ENCODE data around the gene TNK2. TPM values are rescaled to one million over a fixed set of nuclear protein-coding genes. Genes with fewer than 3 reads are reported as not detected.
A peak's percentile ranks its signal among the peaks of the same experiment; 100 is the strongest.

TNK2 gene
- total RNA-seq, 1 donor from 2014 or later: 46.2 TPM

DNA sequence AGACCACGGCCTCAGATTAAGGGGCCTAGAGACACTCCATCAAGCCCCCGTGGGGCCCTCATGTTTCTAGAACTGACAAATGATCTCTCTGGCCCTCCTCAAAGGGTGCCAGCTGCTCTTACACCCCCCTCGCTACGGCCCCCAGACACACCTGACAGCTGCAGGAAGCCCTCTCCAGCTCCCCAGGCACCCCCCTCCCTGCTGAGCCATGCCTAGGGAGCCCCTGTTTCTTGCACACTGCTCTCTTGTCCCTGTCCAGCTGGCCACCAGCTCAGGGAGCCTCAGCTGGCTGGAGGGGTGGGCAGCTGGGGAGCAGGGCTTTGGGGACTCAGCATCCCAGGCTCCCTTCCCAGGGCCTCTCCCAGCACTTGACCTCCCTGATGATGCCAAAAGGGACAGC lies 14.8 kb downstream of the TNK2 start:
- H3K4me3 Mint-ChIP-seq (ENCODE audit: unreplicated experiment): peak overlapping the region; percentile 61
- H3K4me1 Mint-ChIP-seq (ENCODE audit: low read depth, unreplicated experiment): peaks cover 44% of the 10 kb centered on the region
- peaks cover 10% of the 10 kb centered on the region for H3K9me3 Mint-ChIP-seq (ENCODE audit: unreplicated experiment)
- no peak for DNase-seq
- H3K36me3 Mint-ChIP-seq (ENCODE audit: unreplicated experiment): no peaks in the 10 kb centered on the region
- TF ChIP-seq, protein P1, sequence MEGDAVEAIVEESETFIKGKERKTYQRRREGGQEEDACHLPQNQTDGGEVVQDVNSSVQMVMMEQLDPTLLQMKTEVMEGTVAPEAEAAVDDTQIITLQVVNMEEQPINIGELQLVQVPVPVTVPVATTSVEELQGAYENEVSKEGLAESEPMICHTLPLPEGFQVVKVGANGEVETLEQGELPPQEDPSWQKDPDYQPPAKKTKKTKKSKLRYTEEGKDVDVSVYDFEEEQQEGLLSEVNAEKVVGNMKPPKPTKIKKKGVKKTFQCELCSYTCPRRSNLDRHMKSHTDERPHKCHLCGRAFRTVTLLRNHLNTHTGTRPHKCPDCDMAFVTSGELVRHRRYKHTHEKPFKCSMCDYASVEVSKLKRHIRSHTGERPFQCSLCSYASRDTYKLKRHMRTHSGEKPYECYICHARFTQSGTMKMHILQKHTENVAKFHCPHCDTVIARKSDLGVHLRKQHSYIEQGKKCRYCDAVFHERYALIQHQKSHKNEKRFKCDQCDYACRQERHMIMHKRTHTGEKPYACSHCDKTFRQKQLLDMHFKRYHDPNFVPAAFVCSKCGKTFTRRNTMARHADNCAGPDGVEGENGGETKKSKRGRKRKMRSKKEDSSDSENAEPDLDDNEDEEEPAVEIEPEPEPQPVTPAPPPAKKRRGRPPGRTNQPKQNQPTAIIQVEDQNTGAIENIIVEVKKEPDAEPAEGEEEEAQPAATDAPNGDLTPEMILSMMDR (IDR thresholded peaks at IDR 0.05; ENCODE audit: partially characterized antibody, unreplicated experiment): no peak
- H3K27ac Mint-ChIP-seq (ENCODE audit: unreplicated experiment): peak overlapping the region; percentile 62
- peaks cover 9% of the 10 kb centered on the region for H3K27me3 Mint-ChIP-seq (ENCODE audit: unreplicated experiment)

DNA sequence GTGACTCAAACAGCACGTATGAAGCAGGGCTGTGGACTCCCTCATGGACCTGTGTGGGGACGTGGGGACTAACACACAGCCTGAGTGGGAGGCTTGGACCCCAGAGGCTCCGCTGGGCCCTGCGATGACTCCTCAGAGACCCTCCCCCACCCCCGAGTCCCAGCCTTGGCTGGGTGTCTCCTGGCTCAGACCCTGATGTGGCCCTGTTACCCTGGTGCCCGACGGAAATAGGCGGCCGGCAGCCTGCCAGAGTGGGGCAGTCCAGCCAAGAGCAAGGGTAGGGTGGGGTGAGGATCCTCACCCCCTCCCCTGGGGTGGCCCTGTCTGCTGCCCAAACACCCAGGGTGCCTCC lies 15.3 kb downstream of the TNK2 start:
- Mint-ChIP-seq H3K27ac (ENCODE audit: unreplicated experiment) (peak overlapping the region; percentile 62), H3K4me3 (ENCODE audit: unreplicated experiment) (no peak overlapping the region), H3K4me1 (ENCODE audit: low read depth, unreplicated experiment) (peaks cover 43% of the 10 kb centered on the region), H3K36me3 (ENCODE audit: unreplicated experiment) (no peaks in the 10 kb centered on the region), H3K9me3 (ENCODE audit: unreplicated experiment) (peaks cover 6% of the 10 kb centered on the region), H3K27me3 (ENCODE audit: unreplicated experiment) (peaks cover 11% of the 10 kb centered on the region)
- TF ChIP-seq, protein P1 (IDR thresholded peaks at IDR 0.05; ENCODE audit: partially characterized antibody, unreplicated experiment): no peak
- no peak for DNase-seq

DNA sequence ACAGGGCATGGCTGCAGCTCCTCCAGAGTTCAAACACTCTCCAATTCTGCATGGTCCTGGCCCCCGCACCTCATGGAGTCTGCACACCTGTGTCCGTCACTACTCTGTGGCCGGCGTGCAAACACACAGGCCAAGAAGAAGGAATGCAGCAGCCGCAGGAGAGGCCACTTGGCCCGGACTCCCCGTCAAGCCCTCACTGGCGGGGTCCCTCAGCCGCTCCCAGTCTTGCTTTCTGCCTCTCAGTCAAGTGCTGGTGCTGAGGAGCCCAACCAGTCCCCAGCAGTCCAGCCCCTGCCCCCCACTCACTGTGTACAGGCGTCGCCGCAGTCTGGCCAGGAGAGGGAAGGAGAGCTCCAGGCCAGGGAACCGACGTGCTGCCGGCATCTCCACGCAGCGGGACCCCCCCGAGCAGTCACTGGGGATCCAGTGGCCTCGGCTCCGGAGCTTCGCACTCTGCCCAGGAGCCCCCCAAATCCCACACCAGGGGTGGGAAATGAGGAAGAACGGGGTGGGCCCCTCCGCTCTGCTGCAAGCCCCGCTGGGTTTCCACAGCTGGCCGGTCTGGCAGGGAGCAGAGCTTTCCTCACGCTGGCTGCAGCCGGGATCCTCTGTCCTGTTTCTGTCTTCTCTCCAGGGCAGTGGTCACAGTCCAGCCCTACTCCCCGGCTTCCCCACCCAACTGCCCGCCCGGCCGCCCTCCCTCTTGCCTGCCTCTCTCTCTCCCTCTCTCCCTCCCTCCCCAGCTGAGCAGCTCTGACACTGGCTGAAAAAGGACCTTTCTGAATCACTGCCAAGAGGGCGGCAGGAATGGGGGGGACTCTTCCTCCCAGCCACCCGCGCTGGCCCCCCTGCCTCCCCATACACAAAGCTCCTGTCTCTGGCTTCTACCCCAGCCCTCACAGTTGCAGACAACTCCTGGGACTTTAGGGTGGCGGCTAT lies 16.0 kb downstream of the TNK2 start:
- Mint-ChIP-seq H3K9me3 (ENCODE audit: unreplicated experiment) (peaks cover 4% of the 10 kb centered on the region), H3K27ac (ENCODE audit: unreplicated experiment) (no peak overlapping the region), H3K36me3 (ENCODE audit: unreplicated experiment) (no peaks in the 10 kb centered on the region), H3K4me1 (ENCODE audit: low read depth, unreplicated experiment) (peaks cover 46% of the 10 kb centered on the region), H3K27me3 (ENCODE audit: unreplicated experiment) (peaks cover 11% of the 10 kb centered on the region), H3K4me3 (ENCODE audit: unreplicated experiment) (no peak overlapping the region)
- TF ChIP-seq, protein P1 (IDR thresholded peaks at IDR 0.05; ENCODE audit: partially characterized antibody, unreplicated experiment): no peak
- no peak for DNase-seq

DNA sequence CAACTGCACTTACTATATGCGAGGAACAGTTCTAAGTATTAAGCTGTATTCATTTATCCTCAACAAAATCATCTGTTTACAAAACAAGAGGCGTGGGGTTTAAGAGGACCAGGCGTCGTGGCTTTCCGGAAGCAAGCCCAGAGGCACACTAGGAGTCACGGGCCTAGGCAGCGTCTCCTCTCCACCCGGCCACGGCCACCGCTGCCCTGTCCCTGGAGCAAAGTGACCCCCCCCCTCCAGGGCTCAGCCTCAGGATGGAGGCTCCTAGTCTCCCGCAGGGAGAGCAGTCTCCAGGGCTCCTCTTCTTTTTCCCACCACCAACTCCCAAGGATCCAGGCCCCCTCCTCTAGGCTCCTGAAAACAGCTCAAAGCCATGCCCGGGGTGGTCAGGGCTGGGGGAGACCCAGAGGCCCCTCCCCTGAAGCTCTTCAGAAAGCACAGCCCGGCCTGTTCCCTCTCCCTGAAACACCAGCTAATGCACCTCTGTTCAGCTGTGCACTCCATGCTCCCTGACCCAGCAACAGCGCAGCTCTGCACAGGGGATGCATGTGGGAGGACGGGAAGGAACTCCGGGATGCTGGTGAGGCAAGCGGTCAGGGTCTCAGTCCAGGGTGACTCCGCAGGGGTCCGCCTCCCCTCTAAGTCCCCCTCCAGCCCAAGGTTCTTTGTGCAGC lies 16.8 kb downstream of the TNK2 start:
- Mint-ChIP-seq H3K27ac (ENCODE audit: unreplicated experiment) (no peak overlapping the region), H3K4me1 (ENCODE audit: low read depth, unreplicated experiment) (peaks cover 40% of the 10 kb centered on the region)
- no peak for DNase-seq

More for the DNA sequence above, 16.8 kb downstream of the TNK2 start:
- H3K27me3 Mint-ChIP-seq (ENCODE audit: unreplicated experiment): peaks cover 6% of the 10 kb centered on the region
- TF ChIP-seq, protein P1 (IDR thresholded peaks at IDR 0.05; ENCODE audit: partially characterized antibody, unreplicated experiment): no peak
- peaks cover under 1% of the 10 kb centered on the region for H3K9me3 Mint-ChIP-seq (ENCODE audit: unreplicated experiment)
- H3K4me3 Mint-ChIP-seq (ENCODE audit: unreplicated experiment): peak overlapping the region; percentile 20
- no peaks in the 10 kb centered on the region for H3K36me3 Mint-ChIP-seq (ENCODE audit: unreplicated experiment)
